GM21717 (cell line): Measurements from ENCODE around the gene SORCS2.

Experiments used
- ATAC-seq: cut with Tn5 transposase; IDR thresholded peaks from one replicate; pipeline ENCODE4 v1.9.1; 2021; ENCODE audit warnings: mild to moderate bottlenecking, moderate library complexity; ENCODE audit not compliant: unreplicated experiment

Gene SORCS2

GRCh38 chr4:7727749-7728148 is 535.4 kb downstream of the SORCS2 start:
- ATAC-seq, result no peak

DNA sequence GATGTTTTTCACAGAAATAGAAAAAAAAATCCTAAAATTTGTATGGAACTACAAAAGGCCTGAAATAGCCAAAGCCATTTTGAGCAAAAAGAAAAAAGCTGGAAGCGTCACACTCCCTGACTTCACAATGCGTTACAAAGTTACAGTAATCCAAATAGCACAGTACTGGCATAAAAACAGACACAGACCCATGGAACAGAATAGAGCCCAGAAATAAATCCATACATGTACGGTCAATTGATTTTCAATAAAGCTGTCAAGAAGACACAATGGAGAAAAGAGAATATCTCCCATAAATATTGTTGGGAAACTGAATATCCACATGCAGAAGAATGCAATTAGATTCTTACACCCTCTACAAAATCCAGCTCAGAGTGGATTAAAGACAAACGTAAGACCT is 539.1 kb downstream of the SORCS2 start:
- no peak for ATAC-seq

DNA sequence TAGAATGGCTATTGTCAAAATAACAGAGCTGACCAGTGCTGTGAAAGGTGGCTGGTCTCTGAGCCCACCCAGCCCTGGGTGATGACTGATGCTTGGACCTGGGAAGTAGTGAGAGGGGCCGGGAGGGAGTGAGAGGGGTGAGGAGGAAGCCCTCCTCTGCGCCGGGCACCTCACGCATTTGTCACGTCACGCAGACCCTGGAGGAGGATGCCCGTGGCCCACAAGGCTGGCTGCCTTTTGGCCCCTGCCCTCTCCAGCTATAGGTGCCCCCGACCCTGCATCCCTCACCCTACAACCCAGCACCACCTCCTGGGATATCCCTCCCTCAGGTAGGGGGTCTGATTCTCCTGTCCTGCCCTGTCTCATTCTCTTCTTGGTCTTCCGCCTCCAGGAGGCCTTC is 539.9 kb downstream of the SORCS2 start:
- ATAC-seq, result no peak

DNA sequence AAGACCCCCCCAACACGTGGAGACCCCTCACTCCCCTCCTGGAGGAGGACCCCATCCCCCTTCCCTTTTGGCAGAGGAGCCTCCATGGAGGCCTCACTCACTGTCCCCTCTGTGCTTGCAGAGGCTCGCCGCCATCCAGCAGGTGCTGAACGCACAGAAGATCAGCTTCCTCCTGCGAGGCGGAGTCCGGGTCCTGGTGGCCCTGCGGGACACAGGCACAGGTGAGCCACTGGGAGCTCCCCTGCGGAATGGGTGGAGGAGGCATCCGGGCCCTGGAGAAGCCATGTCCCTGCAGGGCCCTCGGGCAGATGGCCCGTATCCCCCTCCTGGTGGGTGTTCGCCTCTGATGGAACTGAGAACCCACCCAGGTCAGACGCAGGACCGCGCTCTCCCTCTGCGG is 540.9 kb downstream of the SORCS2 start:
- no peak for ATAC-seq

DNA sequence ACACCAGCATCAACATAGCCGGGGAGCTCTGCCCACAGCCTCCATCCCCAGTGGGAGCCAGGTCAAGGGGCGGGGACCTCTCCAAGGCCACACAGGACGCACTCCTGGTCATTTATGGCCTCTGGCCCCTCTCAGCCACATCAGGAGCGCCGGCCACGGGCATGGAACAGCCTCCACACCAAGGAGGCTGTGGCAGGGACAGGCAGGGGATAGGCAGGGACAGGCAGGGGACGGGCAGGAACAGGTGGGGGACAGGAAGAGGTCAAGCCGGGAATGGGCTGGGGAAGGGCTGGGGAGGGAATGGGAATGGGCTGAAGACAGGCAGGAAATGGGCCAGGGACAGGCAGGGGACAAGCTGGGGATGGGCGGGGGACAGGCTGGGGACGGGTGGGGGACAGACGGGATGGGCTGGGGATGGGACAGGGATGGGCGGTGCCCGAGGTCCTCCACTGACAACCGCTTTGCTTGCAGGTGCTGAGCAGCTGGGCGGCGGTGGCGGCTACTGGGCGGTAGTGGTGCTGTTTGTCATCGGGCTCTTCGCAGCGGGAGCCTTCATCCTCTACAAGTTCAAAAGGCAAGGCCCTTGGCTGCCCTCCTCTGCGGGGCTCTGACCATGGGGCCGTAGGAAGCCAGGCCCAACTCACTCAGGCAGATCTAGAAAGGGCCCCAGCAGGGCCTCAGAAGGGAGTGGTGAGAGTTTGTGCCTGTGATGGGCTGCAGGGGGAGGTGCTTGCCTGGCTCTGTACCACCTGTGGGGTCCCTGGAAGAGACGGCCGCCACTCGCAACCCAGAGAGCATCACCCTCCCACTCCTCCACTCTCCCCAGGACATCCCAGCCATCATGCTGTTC is 541.7 kb downstream of the SORCS2 start:
- ATAC-seq, result no peak

- ATAC-seq, result no peak
These were observed 542.4 kb downstream of the SORCS2 start for GRCh38 chr4:7734651-7735260.

GRCh38 chr4:7735395-7735794 is 543.1 kb downstream of the SORCS2 start:
- no peak for ATAC-seq

- no peak for ATAC-seq
These were observed 543.6 kb downstream of the SORCS2 start for GRCh38 chr4:7735961-7736360.

DNA sequence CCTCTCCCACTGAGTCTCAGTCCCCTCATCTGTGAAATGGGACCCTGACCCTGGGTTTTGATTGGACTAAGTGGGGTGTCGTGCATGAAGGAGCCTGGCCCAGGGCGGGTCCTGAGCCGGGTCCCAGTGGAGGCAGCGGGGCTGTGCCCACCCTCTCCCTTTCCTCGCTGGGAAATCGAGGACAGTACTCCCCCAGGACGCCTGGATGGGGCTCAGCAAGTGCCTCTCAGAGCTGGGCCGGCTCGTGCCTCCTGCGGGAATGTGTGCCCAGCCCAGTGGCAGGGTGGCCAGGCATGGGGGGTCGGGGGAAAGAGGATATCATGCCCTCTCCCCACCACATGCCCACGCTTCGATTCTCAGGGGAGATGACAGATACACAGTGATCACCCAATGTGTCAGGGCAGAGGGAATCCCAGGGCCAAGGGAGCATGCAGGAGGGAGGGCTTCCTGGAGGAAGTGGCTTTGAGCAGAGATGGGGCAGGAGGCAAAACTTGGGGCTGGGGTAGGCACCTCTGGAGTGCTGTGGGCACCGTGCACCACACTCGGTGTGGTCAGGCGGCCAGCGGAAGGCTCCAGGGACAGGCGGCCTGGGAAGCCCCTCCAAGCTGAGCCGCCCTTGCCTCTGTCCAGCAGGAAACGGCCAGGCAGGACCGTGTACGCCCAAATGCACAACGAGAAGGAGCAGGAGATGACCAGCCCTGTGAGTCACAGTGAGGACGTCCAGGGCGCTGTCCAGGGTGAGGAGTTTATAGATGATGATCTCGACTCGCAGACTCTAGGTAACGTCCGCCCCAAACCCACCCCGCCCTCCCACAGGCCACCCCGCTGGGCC is 544.3 kb downstream of the SORCS2 start:
- no peak for ATAC-seq

GRCh38 chr4:7737268-7737645 is 544.9 kb downstream of the SORCS2 start:
- ATAC-seq, result no peak

GRCh38 chr4:7737752-7738457 is 545.6 kb downstream of the SORCS2 start:
- no peak for ATAC-seq

DNA sequence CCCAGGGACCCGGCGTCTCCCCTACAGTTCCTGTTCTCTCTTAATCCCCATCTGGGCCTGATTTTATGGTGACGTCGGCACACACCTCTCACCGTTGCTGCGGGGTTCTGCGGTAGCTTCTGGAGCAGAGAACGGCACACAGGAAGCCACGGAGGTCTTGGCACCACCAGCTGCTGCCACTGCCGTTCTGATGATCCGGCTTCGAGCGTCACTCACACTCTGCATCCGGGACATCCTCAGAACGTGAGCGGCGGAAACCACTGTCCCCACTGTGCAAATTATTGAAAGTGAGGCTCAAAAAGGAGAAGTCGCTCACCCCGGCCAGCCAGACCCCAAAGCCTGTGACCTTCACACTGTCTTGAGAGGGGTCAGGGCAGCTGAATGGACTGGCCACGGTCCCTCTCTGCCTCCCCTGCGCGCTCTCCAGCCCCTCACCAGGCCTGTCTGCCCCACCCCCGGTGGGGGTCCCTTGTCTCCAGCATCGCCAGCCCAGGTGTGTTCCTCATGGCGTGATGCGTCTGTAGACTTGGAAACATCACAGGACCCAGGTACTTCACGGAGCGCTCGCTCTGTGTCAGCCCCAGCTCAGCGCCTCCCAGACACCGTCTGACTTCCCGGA is 546.2 kb downstream of the SORCS2 start:
- ATAC-seq, result no peak

DNA sequence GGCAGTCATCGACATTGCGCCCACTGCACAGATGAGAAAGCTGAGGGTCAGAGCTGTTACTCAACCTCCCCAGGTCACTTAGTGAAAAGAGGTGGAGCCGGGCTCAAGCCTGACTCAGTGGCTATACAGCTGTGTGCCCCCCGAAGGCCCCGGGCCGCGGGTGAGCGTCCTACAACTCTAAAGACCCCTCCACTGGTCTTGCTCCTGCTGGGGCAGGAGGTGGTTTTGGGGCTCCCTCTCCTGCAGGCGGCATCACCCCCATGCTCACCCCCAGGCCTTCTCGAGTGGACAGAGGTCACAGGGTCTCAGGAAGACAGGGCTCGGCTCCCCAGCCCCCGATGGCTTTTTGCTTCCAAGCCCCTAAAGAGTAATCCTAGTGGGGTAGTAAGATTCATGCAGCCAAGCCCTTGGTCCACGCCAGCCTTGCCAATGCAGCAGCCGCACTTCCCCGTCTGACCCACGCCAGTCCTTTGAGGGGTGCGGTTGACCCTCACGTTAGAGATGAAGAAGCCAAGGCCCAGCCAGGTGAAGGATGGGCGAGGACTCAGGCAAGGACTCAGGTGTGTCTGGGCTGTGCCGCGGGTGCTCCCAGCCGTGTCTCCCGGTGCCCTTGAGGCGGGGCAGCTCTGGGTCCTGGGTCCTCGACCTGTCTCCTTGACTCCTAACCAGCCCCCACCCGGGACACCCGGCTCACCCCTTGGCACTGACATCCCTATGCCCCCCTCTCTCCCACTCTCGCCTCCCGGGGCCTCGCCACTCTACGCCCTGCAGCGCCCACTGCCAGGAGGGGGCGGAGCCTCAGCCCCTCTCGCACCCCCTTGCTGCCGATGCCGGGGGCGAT is 547.0 kb downstream of the SORCS2 start:
- ATAC-seq, result no peak

DNA sequence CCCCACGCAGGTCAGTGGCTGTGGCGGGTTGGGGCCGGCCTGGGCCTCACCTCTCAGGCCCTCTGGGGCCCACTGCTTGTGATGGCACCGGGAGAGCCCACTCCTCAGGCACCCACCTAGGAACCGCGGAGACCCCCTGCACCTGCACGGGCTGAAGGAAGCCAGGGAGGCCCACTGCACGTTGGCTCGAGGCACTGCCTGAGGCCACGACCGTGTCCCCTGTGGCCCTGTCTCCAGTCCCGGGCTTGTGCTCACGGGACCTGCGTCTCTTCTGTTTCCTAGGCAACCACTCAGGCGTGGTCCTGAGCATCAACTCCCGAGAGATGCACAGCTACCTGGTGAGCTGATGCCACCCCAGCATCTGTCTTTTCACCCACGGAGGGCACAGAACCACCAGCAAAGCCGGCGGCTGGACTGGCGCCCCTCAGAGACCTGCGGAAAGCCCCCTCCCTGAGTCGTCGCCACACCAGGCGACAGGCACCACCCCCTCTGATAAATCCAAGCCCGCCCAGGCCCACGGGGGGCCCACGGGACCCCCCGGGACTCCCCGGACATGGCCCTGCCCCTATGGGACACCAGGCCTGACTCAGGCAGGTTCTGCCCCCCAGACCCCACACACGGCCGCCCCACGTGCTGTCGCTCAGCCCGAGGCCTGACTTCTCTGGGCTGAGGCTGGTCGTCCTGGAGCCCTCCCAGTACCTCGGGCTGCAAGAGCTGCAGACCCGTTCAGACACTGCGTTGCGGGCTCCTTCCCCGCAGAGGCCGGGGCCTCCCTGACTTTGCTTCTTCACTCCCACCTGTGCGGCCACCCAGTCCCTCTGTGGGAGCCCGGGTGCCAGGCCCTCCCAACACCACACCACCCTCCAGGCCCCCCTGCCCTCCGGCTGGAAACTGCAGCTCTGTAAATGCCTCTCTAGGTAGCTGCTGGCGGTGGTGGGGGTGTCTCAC is 547.9 kb downstream of the SORCS2 start:
- ATAC-seq, result no peak

DNA sequence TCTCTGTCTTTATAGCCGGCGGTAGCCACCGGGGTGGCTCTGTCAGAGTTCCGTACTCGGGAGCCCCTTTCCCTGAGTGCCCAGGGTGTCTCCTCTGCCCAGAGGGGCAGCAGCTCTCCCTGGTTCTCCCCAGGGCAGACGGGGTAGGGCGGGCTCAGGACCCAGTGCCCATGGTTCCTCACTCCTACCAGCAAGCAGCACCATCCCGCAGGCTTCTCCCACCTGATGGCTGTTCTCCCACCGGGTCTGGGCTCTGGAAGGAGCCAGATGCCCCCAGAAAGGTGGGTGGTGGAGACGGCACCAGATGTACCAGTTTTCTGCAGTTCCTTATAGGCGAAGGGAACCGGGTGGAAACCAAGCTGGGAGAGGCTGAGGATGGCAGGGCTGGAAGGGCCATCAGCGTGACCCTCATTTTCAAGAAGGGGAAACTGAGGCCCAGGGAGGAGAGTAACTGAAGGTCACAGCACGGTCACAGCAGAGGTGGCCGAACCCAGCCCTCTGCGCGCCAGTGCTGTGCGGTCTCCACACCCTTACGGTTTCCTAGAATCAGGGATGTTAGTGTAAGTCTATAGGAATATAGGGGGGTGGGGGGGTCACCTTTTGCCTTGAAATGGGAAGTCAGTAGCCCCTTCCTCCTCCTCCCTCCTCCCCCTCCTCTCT is 548.7 kb downstream of the SORCS2 start:
- no peak for ATAC-seq

DNA sequence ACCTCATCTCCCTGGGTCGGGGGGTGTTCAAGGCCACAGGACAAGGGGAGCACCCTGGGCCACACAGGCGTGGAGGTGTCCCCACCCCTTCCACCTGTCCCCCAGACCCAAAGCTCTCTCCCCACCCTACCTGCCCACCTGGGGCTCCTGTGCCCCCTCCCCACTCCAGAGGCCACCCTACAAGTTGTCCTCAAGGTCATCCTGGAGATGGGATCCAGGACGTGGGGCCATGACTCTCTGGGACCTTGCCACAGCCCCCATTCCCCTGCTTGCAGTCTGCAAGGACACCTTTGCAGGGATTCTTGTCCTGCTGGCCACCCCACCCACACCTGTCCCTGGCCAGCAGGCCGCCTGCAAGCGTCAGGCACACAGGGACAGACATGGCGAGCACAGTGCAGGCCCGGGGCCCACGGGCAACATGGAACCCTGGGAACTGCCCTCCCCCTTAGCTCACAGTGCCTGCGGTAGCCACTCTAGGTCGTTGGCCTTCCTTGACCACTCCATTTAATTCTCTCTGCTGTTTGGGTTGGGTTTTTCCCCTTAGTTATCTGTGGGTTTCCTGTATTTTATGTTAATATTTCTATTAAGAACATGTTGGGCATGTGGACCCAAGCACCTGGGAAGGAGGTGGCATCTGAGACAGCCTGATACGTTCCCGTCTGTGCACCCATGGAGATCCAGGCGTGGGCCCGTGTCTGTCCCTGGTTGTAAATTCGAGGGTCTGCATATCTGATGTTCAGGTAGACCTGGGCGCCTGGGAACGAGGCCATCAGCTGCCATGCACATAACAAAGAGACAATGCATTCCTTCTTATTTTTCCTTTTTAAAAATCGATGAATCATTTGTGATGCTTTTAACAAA is 549.8 kb downstream of the SORCS2 start:
- ATAC-seq, result no peak

DNA sequence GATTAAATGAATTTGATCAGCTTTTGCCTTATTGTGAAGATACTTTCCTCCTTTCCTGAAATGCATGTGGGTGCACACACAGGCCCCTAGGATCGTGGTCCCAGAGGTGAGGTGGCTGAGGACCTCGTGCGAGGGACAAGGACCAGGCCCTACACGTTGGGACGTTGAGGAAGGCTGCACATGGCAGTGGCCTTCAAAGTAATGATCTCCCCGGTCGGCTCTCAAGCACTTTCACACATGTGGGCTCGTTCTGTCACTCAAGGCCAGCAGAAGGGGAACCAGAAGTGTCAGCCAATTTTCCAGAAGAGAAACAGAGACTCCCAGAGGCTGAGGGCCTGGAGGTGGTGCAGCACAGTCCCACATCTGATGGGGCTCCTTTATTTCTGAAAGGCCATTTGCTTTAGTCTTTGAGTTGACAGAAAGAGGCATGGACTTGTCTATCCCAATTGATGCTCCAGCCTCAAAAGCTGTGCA is 550.5 kb downstream of the SORCS2 start:
- no peak for ATAC-seq
